PC-9 (cell line): ENCODE data around the gene ADCY2. TPM values are rescaled to one million over a fixed set of nuclear protein-coding genes. Genes with fewer than 3 reads are reported as not detected.

Source experiments
- BruUV-seq: library from RNA; stranded (reverse); fragments of 400-500 nt; replicated peaks from 2 replicates; lab custom pipeline; 2021; lab: Mats Ljungman, UMichigan
- CTCF ChIA-PET: fragments of 300-600 bp; sonication (Branson Sonifier 250); formaldehyde crosslinking; loops from one replicate; lab custom pipeline; 2022; ENCODE audit warnings: antibody characterized with exemption; lab: Charles Lee
- POLR2A ChIA-PET: fragments of 300-600 bp; sonication (Branson Sonifier 250); formaldehyde crosslinking; loops from one replicate; lab custom pipeline; 2022; ENCODE audit warnings: antibody characterized with exemption; ENCODE audit not compliant: unreplicated experiment; lab: Charles Lee
- DNase-seq, 2 experiments: peaks; one replicate each; pipeline versions ENCODE4 v3.0.0 to v3.0.0-alpha.2; 2015 to 2022; ENCODE audit warnings: mixed read lengths in 1 of 2
- H2AFZ ChIP-seq: fragments of 200-600 bp; sonication (generic); 2 replicates; pipeline ENCODE4 v1.8.1; 2017; ENCODE audit warnings: antibody characterized with exemption
- H3F3A ChIP-seq: fragments of 200-600 bp; sonication (generic); 2 replicates; pipeline ENCODE4 v1.8.1; 2017; ENCODE audit warnings: antibody characterized with exemption, mild to moderate bottlenecking, low read depth; ENCODE audit not compliant: insufficient read depth
- H3K27ac ChIP-seq: fragments of 200-600 bp; sonication (generic); 2 replicates; pipeline ENCODE4 v1.6.1; 2016; ENCODE audit warnings: mixed run types
- H3K27me3 ChIP-seq: fragments of 200-600 bp; sonication (generic); 2 replicates; pipeline ENCODE4 v1.6.1; 2016; ENCODE audit warnings: low read depth, mixed run types; ENCODE audit not compliant: insufficient read depth
- H3K36me3 ChIP-seq: fragments of 200-600 bp; sonication (generic); 2 replicates; pipeline ENCODE4 v1.6.1; 2016; ENCODE audit warnings: low read depth, mixed run types
- H3K4me1 ChIP-seq: fragments of 200-600 bp; sonication (generic); replicated peaks from 2 replicates; pipeline ENCODE4 v1.6.1; 2016; ENCODE audit warnings: mixed run types; ENCODE audit not compliant: insufficient read depth
- H3K4me2 ChIP-seq: fragments of 200-600 bp; sonication (generic); 2 replicates; pipeline ENCODE4 v1.6.1; 2017; ENCODE audit warnings: mixed run types
- H3K4me3 ChIP-seq: fragments of 200-600 bp; sonication (generic); 2 replicates; pipeline ENCODE4 v1.6.1; 2016; ENCODE audit warnings: mixed run types
- H3K79me2 ChIP-seq: fragments of 200-600 bp; sonication (generic); 2 replicates; pipeline ENCODE4 v1.6.1; 2017; ENCODE audit warnings: low read depth, mixed run types
- H3K9me2 ChIP-seq: fragments of 200-600 bp; sonication (generic); 2 replicates; pipeline ENCODE4 v1.8.1; 2017; ENCODE audit warnings: mild to moderate bottlenecking; ENCODE audit not compliant: insufficient read depth
- H3K9me3 ChIP-seq: fragments of 200-600 bp; sonication (generic); 2 replicates; pipeline ENCODE4 v1.8.1; 2016; ENCODE audit warnings: low read depth; ENCODE audit not compliant: insufficient read depth
- H4K20me1 ChIP-seq: fragments of 200-600 bp; sonication (generic); 2 replicates; pipeline ENCODE4 v1.8.1; 2017; ENCODE audit not compliant: insufficient read depth
- EZH2 ChIP-seq: fragments of 200-600 bp; sonication (generic); IDR thresholded peaks from 2 replicates; pipeline ENCODE4 v1.8.0; 2017; ENCODE audit warnings: antibody characterized with exemption, low read depth
- intact Hi-C: fragments of 100-400 bp; cut with micrococcal nuclease; formaldehyde crosslinking; loops from one replicate; pipeline ENCODE4 v1.10.0; 2022; ENCODE audit not compliant: unreplicated experiment
- total RNA-seq: library from RNA; stranded (reverse); gene quantifications from 2 replicates; pipeline ENCODE4 v1.2.3, GENCODE V29; 2021
- TF ChIP-seq, protein P1 (sequence below): fragments of 200-600 bp; sonication (generic); conservative IDR thresholded peaks from 2 replicates; pipeline ENCODE4 v1.6.1; 2017; ENCODE audit warnings: mixed run types, antibody characterized with exemption, mild to moderate bottlenecking, moderate library complexity

Gene ADCY2
- total RNA-seq, 1 experiment from 2014 or later: not detected

DNA sequence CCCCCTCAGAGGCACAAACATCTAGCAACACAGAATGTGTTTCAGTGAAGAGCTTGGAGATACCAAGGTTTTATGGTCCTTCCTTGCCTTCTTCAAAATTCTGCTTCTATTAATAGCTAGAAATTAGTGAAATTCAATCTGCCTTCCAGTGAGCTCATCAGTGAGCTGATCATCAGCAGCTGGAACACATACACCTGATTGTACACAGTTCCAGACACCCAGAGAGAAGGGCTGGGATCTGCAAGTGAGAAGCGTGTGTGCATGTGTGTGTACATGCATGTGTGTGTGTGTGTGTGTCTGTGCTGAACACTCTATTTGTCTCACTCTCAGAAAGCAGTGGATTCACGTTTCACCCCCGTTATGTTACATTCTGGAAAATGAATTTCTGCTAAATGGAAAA is 426.5 kb downstream of the ADCY2 start:
- peaks cover 98% of the 10 kb centered on the region for H3K27me3 ChIP-seq
- POLR2A ChIA-PET: no interaction called here
- H3K4me3 ChIP-seq: no peak overlapping the region

DNA sequence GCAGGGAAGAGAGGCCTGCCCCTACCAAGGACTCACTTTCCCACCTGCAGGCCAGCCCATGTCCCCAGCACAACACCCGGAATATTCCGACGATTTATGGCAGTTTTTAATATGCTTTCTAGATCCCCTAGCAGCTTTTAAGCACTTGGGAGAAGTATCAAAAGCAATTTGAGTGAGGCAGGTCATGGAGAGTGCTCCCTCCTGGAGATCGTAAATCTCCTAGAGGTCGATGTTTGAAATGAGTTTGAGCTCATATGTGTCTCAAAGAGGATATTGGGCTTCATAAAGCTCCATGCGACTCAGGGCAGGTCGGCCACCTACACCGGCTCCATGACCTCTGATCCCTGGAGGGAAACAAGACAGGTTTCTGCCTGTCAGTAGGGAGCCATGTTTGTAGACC is 427.7 kb downstream of the ADCY2 start:
- Histone ChIP-seq H3K4me1 (no peaks in the 10 kb centered on the region), H4K20me1 (no peaks in the 10 kb centered on the region), H3K9me2 (no peaks in the 10 kb centered on the region), H2AFZ (no peak overlapping the region), H3K4me2 (no peak overlapping the region), H3K79me2 (no peaks in the 10 kb centered on the region), H3K27ac (no peak overlapping the region), H3K9me3 (no peaks in the 10 kb centered on the region), H3K27me3 (peaks cover 99% of the 10 kb centered on the region), H3F3A (no peaks in the 10 kb centered on the region), H3K36me3 (no peaks in the 10 kb centered on the region), H3K4me3 (no peak overlapping the region)
- POLR2A ChIA-PET: no interaction called here
- TF ChIP-seq, protein P1, sequence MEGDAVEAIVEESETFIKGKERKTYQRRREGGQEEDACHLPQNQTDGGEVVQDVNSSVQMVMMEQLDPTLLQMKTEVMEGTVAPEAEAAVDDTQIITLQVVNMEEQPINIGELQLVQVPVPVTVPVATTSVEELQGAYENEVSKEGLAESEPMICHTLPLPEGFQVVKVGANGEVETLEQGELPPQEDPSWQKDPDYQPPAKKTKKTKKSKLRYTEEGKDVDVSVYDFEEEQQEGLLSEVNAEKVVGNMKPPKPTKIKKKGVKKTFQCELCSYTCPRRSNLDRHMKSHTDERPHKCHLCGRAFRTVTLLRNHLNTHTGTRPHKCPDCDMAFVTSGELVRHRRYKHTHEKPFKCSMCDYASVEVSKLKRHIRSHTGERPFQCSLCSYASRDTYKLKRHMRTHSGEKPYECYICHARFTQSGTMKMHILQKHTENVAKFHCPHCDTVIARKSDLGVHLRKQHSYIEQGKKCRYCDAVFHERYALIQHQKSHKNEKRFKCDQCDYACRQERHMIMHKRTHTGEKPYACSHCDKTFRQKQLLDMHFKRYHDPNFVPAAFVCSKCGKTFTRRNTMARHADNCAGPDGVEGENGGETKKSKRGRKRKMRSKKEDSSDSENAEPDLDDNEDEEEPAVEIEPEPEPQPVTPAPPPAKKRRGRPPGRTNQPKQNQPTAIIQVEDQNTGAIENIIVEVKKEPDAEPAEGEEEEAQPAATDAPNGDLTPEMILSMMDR: no peak
- no peak for TF ChIP-seq EZH2
- CTCF ChIA-PET: interaction anchor here (0.6 kb wide), 1 partner anchor 229 kb away, joined by 3 read pairs; no protein-coding TSS in a partner anchor
- DNase-seq: no peak
- no TSS peak for BruUV-seq
- intact Hi-C loops: no loop called here

More for the DNA sequence above, 426.5 kb downstream of the ADCY2 start:
- Histone ChIP-seq H3K27ac (no peak overlapping the region), H4K20me1 (no peaks in the 10 kb centered on the region), H3K79me2 (no peaks in the 10 kb centered on the region), H3K9me2 (no peaks in the 10 kb centered on the region), H3K9me3 (no peaks in the 10 kb centered on the region), H3K36me3 (no peaks in the 10 kb centered on the region), H2AFZ (no peak overlapping the region), H3K4me2 (no peak overlapping the region), H3F3A (no peaks in the 10 kb centered on the region), H3K4me1 (no peaks in the 10 kb centered on the region)
- intact Hi-C loops: no loop called here
- CTCF ChIA-PET: no interaction called here
- BruUV-seq: no TSS peak
- no peak for TF ChIP-seq EZH2
- TF ChIP-seq, protein P1: no peak
- no peak for DNase-seq

DNA sequence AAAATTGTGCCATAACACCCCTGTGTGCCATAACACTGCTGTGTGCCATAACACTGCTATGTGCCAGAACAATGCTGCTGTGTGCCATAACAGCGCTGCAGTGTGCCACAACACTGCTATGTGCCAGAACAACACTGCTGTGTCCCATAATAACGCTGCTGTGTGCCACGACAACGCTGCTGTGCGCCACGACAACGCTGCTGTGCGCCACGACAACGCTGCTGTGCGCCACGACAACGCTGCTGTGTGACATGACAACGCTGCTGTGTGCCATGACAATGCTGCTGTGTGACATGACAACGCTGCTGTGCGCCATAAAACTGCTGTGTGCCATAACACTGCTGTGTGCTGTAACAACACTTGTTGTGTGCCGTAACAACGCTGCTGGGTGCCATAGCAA is 429.1 kb downstream of the ADCY2 start:
- H3K79me2 ChIP-seq: no peaks in the 10 kb centered on the region
- no peaks in the 10 kb centered on the region for H4K20me1 ChIP-seq
- CTCF ChIA-PET: no interaction called here
- TF ChIP-seq, protein P1: no peak
- no peak for TF ChIP-seq EZH2
- H3K9me3 ChIP-seq: no peaks in the 10 kb centered on the region
- BruUV-seq: no TSS peak
- intact Hi-C loops: no loop called here
- H3K9me2 ChIP-seq: no peaks in the 10 kb centered on the region
- no peaks in the 10 kb centered on the region for H3K36me3 ChIP-seq
- POLR2A ChIA-PET: no interaction called here
- no peak for DNase-seq
- H2AFZ ChIP-seq: no peak overlapping the region
- H3K4me2 ChIP-seq: no peak overlapping the region
- no peak overlapping the region for H3K27ac ChIP-seq
- H3K27me3 ChIP-seq: peaks cover 99% of the 10 kb centered on the region
- no peak overlapping the region for H3K4me3 ChIP-seq
- H3K4me1 ChIP-seq: no peaks in the 10 kb centered on the region
- H3F3A ChIP-seq: no peaks in the 10 kb centered on the region
